Cardiac septum (tissue), 1 donor: Measurements from ENCODE around the gene AVPI1. TPM values are rescaled to one million over a fixed set of nuclear protein-coding genes. Genes with fewer than 3 reads are reported as not detected.
A peak's percentile ranks its signal among the peaks of the same experiment; 100 is the strongest.

Experiments
- DNase-seq: peaks from one replicate; pipeline ENCODE4 v3.0.0-alpha.2; 2020; ENCODE audit warnings: low spot score
- intact Hi-C: fragments of 100-400 bp; cut with DNase I; formaldehyde crosslinking; loops from one replicate; pipeline ENCODE4 v1.14.0; 2022
- long read RNA-seq: library from polyadenylated mRNA; unstranded; transcript quantifications from one replicate; pipeline ENCODE4 v2.0.0, GENCODE V29; 2021
- total RNA-seq: library from RNA; stranded (reverse); fragmentation: NEBNext Ultra II Directional; extraction: Animal tissue kit (Norgen Biotek cat#: 25700); gene quantifications from one replicate; pipeline ENCODE4 v1.2.1, GENCODE V29; 2021
- donor health status: DM: no; HTN: no; CAD: no.

Gene AVPI1
- 6.3 TPM for total RNA-seq
- long read RNA-seq, transcript AVPI1-201 (3 exons, 1,457 nt) = major isoform, 17 of 22 reads
- long read RNA-seq, partial matches to known transcripts = 4 of 22 reads
- long read RNA-seq, other reads (novel, unspliced or antisense) = 1 of 22 reads

DNA sequence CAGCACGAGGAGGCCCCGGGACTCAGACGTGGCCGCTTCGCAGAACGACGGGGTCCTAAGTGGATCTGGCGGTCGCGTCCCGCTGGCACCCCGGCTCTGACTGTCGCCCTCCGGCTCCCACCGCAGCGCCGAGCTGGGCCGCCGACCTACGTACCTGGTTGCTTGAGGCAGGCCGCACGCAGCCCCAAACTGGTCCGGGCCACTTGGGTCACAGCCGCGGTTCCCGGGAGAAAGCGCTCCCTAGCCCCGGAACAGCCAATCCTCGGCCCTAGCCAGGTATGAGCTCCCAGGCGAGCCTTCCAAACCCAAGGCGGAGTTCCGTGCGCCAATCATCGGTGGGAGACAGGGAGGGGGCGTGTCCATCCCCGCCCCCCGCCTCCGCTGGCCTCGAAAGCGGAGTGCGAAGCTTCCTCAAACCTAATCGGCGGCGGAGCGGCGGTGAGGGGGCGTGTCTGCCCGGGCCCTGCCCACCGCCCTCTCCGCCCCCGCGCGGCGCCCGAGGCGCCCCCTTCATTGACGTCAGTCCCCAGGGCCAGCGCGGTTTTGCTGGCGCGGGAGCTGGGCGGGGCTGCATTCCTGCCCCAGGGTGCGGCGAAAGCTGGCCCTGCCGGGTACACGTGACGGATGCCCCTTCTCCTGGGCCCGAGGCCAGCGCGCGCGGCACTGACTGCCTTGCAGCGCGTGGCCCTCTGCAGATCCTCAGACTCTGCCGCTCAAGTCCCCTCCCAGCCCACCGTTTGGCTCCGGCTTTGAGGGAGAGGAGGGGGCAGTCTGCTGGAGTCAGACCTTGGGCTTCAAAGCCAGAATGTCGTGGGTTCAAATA is at the start of gene AVPI1:
Gene AVPI1, minus strand, starts transcription at position 280 of the 823 bp plus-strand sequence. CDS start 7,336 bp downstream, outside the sequence.
- DNase-seq = peak; percentile 98
- intact Hi-C loops = loop anchor here (2.0 to 10.0 kb wide), 2 partner anchors 50 to 52 kb away; partner anchors contain the start of genes MORN4 and ZFYVE27

- intact Hi-C loops = loop anchor here (2.0 kb wide), 1 partner anchor 50 kb away; the partner anchor contains the start of gene AVPI1
These were observed 49.4 kb upstream of the AVPI1 start for GRCh38 chr10:97736403-97736901.

DNA sequence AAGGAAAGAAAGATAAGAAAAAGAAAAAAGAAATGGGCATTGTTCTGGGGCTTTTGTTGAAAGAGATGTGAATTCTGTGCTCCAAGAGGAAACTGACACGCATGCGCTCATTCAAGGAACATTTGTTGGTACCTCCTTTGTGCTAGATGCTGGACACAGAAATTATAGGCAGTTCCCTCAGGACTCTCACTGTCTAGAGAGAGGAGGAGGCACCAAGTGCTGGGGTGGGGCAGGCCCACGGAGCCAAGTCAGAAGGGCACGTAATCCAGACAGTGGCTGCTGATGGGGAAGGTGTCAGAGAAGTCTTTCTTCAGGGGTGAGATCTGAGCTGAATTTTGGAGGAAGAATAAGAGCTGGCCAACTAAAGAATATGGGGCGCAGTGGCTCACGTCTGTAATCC is 47.0 kb upstream of the AVPI1 start:
- no peak for DNase-seq
- intact Hi-C loops = loop anchor here (5.0 kb wide), 1 partner anchor 57 kb away; no protein-coding TSS in a partner anchor

More at GRCh38 chr10:97736403-97736901, 49.4 kb upstream of the AVPI1 start:
- no peak for DNase-seq

DNA sequence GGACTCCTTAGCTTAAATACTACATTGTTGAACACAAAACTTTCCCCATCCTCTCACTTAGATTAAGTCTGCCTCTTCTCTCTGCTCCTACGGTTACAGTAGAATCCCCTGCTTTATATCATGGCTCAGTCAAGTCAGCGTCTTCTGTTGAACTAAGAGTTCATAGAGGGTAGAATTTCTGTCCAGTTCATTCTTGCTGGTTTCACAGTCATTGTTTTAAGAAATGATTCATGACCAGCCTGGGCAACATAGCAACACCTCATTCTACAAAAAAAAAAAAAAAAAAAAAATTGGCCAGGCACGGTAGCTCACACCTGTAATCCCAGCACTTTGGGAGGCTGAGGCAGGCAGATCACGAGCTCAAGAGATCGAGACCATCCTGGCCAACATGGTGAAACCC is 46.2 kb upstream of the AVPI1 start:
- intact Hi-C loops = loop anchor here (5.0 kb wide), 1 partner anchor 56 kb away; no protein-coding TSS in a partner anchor
- DNase-seq = no peak

GRCh38 chr10:97732052-97732359 is 45.0 kb upstream of the AVPI1 start:
- intact Hi-C loops = loop anchor here (5.0 kb wide), 1 partner anchor 55 kb away; no protein-coding TSS in a partner anchor
- DNase-seq = no peak

DNA sequence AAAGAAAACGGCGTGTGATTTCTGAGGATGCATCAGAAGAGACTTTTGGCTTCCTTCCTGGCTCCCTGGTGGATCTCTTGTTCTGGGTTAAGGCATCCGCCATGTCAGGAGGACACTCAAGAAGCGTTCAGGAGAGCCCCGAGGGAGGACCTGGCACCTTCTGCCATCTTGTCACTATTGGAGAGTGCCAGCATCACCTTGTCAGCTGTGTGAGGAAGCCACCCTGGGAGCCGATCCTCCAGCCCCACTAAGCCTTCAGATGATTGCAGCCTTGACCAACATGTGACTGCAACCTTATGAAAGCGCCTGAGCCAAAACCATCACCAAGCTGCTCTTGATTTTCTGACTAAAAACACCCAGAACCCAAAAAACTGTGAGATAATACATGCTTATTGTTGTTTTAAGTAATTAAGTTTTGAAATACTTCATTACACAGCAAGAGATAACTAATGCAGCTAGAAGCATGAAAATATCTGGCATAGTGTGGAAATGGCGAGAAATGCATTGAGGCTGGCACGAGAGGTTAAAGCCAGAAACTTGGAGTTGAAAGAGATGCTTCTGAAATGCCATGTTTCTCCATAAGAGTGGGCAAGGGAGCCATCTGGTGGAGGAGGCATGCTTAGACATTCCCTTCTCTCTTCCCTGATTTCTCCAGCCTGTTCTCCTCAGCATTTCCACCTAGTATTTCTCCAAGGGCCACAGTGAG is 44.5 kb upstream of the AVPI1 start:
- no peak for DNase-seq
- intact Hi-C loops = loop anchor here (1.0 to 5.0 kb wide), 2 partner anchors 22 to 54 kb away; no protein-coding TSS in a partner anchor

- no peak for DNase-seq
- intact Hi-C loops = no loop called here
These were observed 42.0 kb upstream of the AVPI1 start for GRCh38 chr10:97729014-97729413.

DNA sequence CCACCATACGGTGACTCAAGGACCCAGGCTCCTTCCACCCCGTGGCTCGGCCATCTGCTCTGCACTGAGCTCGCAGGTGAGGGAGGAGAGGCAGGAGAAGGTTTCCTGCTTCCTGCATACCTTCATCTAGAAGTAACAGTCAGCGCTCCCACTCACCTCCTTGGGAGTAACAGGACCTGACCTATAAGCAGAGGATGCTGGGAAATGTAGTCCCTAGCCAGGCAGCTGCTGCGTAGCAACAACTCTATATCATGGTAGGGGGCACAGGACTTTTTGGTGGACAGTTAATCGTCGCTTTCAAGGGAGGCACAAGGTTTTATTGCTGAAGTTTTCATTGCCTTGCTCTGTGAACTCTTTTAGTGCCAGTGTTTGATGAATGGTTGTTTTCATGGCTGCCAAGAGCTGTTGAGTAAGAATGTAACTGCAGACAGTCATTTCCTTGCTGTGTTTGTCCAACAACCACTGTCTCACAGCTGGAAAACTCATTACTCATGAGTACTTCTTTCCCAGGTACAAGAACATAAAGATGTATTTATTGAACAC is 39.7 kb upstream of the AVPI1 start:
- intact Hi-C loops = no loop called here
- no peak for DNase-seq

DNA sequence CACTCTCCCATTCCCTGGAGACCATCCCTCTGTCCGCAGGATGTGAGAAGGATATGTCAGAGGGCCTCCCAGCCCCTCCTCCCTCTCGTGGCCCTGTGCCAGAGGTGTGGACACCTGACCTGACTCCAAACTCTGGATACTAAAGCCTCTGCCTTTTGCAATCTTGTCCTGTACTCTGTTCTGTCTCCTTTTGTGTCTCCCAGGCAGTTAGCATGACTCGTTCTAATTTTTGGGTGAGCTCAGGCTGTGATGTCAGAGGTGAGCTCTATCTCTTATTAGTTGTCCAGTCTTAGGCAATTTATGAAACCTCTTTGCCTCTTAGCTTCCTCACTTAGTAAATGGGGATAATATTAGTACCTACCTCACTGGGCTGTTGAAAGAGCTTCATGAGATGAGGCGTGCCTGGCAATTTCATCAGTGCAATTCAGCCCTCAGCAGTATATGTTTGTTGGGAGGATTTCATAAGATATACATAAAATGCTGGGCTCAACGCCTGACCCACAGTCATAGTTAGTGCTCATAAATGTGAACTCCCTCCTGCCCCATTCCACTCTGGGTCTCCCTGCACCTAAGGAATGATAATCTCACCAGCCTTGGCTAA is 37.4 kb upstream of the AVPI1 start:
- DNase-seq = no peak
- intact Hi-C loops = no loop called here

DNA sequence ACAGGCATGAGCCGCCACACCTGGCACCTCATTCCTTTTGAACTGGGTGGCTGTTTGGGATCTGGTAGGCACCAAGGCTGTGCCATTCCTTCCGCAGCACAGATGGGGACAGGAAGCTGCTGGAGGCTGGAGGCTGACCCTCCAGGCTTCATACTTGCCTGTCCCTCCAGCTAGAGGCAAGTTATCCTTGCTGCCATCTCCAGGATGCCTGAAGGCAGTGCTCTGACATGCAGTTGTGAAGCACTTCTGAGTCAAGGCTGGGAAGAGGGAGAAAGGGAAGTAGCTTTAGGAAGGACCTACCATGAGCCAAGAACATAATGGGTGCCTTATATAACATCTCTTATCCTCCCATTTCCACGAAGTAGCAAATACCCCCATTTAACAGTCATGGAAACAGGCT is 36.0 kb upstream of the AVPI1 start:
- DNase-seq = no peak
- intact Hi-C loops = no loop called here

- DNase-seq = no peak
- intact Hi-C loops = no loop called here
These were observed 35.1 kb upstream of the AVPI1 start for GRCh38 chr10:97721871-97722780.

DNA sequence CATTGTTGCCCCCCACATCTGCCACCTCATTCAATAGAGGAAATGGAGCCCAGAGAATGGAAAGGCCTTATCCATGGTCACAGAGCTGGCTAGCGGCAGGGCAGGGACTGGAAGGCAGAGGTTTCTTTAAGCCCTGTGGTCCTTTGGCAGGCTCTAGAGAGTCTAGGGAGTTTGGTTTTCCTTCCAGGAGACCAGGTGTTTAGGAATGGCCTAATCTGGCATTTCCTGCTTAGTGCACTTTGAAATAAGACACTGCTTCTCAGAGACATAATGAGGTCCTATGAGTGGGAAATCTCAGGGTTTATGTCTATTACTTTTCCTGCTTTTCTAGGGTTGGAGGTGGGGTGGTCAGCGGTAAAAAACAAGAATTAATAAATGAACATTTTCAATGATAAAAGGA is 32.6 kb upstream of the AVPI1 start:
- intact Hi-C loops = no loop called here
- DNase-seq = no peak

DNA sequence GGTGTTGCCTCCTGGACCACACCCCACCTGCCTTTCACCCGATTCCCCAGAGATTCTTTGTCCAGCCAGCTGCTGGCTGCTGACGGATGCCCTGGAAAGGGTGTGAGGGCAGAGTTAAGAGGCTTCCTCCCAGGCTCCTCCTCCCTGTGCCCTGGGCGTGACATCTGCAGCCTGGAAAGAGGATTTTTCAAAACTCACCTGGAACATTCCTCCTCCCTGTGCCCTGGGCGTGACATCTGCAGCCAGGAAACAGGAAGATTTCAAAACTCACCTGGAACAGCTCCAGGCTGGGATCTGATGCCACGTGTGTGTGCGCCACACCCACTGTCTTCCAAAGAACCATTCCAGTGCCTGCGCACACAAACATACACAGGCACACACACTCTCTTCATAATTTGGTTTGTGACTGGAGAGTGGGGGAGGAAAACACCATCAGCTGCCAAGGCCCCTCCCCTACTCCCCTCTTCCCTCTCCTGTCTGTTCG is 31.7 kb upstream of the AVPI1 start:
- intact Hi-C loops = no loop called here
- DNase-seq = no peak

DNA sequence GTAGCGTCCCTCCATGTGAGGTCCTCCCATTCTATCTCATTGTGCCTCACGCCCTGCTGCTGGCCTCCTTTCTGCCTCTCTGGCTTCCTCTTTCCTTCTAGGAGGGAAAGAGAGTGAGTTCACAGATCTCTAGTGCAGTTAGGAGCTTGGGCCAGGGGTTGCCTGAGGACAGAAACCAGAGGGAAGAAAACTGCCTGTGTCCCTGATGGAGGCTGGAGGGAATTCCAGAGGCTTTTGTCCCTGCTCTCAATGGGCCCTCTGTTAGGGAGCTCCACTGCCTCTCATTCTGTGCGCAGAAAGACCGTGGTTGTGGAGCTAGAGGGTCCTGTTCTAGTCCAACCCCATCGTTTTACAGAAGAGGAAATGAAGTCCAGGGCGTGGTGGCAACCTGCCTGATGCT is 31.1 kb upstream of the AVPI1 start:
- intact Hi-C loops = no loop called here

GRCh38 chr10:97717627-97718026 is 30.6 kb upstream of the AVPI1 start:
- intact Hi-C loops = no loop called here
- DNase-seq = peak; percentile 50

More for the DNA sequence above, 31.1 kb upstream of the AVPI1 start:
- no peak for DNase-seq

DNA sequence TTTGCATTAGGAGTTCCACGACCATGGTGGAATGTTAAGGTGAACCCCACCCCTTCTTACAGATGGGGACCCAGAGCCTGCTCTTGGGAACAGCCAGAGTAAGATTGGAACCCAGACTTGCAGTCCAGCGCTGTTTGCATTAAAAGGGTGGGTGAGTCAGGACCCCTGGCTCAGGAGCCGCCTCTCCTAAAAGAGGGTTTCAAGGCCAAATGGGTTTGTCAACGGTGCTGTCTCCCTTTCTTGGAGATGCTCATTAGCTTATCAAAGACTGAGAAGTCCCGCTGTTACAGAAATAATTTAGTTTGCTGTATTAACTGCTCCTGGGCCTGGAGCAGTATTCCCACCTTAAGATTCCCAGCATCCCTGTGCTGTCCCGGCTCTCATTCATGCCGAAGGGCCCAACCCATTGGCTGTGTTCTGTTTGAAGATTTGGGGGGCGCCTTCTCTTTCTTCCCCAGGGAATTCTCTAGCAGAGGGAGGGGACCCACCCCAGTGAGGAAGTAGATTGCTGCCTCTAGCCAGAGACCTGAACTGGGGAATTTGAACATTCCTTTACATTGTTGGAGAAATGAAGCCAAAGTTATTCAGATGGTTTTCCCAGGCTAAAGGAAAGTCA is 28.3 kb upstream of the AVPI1 start:
- DNase-seq = peak; percentile 6
- intact Hi-C loops = no loop called here

DNA sequence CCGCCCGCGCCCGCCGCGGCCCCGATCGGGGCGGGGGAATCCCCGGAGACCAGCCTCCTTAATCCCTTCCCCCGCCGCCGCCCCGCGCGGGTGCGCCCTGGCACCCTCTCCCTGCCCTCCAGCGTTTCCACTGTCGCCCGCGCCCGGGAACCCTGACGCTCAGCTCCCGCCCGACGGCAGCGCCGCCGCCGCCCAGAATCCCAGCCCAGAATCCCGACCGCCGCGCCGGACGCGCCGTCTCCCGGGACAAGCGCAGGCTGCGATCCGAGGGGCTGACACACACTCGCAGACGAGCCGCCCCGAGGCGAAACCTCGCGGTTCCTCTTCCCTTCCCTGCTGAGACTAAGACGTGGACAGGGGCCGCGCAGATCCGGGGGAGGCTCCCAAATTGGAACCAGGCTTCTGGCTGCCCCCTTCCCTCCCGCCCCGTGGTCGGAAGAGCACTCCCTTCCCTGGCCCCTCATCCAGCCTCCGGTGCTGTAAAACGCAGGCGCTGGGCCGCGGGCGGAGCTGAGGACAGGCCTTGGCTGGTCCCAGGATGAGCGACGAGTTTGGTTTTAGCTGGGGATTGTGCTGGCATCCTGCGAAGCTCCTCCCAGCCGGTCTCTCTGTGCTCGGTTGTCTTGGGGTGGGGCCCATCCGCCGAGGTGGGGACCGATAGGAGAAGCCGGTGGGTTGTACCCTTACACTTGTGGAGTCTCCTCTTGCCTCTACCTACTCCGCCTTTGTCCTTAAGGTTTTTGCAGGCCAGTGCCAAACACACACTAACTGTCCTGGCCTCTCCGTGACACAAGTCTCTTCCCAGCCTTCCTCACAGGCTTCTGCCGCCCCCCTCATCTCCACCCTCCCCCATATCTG is 27.6 kb upstream of the AVPI1 start:
- DNase-seq = peak; percentile 84
- intact Hi-C loops = no loop called here
